ENCODE data around the gene SCUBE1. TPM values are rescaled to one million over a fixed set of nuclear protein-coding genes. Genes with fewer than 3 reads are reported as not detected.

The SCUBE1 gene
- total and polyA plus RNA-seq, 2 donors (not counting 3 experiments of a cell fraction or from before 2014, with no cell fraction given): 0.07 TPM; not detected in 1

GRCh38 chr22:43391306-43391705 is 48.1 kb upstream of the SCUBE1 start:
- Histone ChIP-seq H3K27me3 (ENCODE audit: control insufficient read depth in 2 of 2, insufficient read depth in 2 of 2, low read length in 2 of 2) (peaks cover 0 to 6% of the 10 kb centered on the region in 2 experiments), H3K4me1 (ENCODE audit: control insufficient read depth, extremely low read depth, insufficient read depth, low read length) (no peaks in the 10 kb centered on the region), H3K4me3 (replicated peaks in 1 of 3; ENCODE audit: insufficient read depth in 1 of 3, low read depth in 1 of 3, low read length in 3 of 3) (no peak overlapping the region), H3K4me2 (ENCODE audit: insufficient read depth, low read length) (no peak overlapping the region), H4K20me1 (replicated peaks; ENCODE audit: control insufficient read depth, extremely low read depth, insufficient read depth, low read length) (no peaks in the 10 kb centered on the region), H3K27ac (ENCODE audit: insufficient read depth, low read depth, low read length) (no peak overlapping the region), H3K9me3 (replicated peaks; ENCODE audit: control insufficient read depth, insufficient read depth, low read length) (no peaks in the 10 kb centered on the region), H3K36me3 (ENCODE audit: control insufficient read depth in 2 of 2, extremely low read depth in 1 of 2, insufficient read depth in 2 of 2, low read length in 2 of 2) (no peaks in the 10 kb centered on the region), H3K79me2 (ENCODE audit: control insufficient read depth, insufficient read depth, low read length) (no peaks in the 10 kb centered on the region), H2AFZ (ENCODE audit: low read depth, low read length) (no peak overlapping the region), H3K9me1 (replicated peaks; ENCODE audit: control insufficient read depth, extremely low read depth, insufficient read depth, low read length) (no peaks in the 10 kb centered on the region), H3K9ac (replicated peaks; ENCODE audit: extremely low read depth, insufficient read depth, low read length) (no peak overlapping the region)
- TF ChIP-seq MYC (IDR thresholded peaks at IDR 0.05; ENCODE audit: low read depth, low read length) (no peak), FOS (IDR thresholded peaks at IDR 0.05; ENCODE audit: borderline replicate concordance, insufficient read depth, low read length) (no peak), JUN (IDR thresholded peaks at IDR 0.05; ENCODE audit: borderline replicate concordance, insufficient read depth, insufficient read length, low read depth) (no peak), POLR2A (IDR thresholded peaks at IDR 0.05; ENCODE audit: low read depth, low read length) (no peak), CTCF (IDR thresholded peaks at IDR 0.05; ENCODE audit: extremely low read depth in 1 of 2, insufficient read depth in 1 of 2, low read depth in 1 of 2, low read length in 2 of 2) (no peak), EZH2 (IDR thresholded peaks at IDR 0.05; ENCODE audit: borderline replicate concordance, low read depth, low read length, severe bottlenecking) (no peak), POLR2AphosphoS5 (IDR thresholded peaks at IDR 0.05; ENCODE audit: insufficient read depth, low read depth, low read length) (no peak), GATA2 (IDR thresholded peaks at IDR 0.05; ENCODE audit: insufficient read depth, insufficient read length, low read depth, low read length) (no peak)
- TF ChIP-seq, protein P1, sequence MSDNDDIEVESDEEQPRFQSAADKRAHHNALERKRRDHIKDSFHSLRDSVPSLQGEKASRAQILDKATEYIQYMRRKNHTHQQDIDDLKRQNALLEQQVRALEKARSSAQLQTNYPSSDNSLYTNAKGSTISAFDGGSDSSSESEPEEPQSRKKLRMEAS (IDR thresholded peaks at IDR 0.05; ENCODE audit: insufficient read depth, insufficient read length): no peak
- no peak for FAIRE-seq
- intact Hi-C loops (cut with micrococcal nuclease) (no loop called here), dilution Hi-C loops (cut with MboI; ENCODE audit: extremely low pct_ligation_motif_present, low sequenced_read_pairs) (no loop called here)
- ChIA-PET CTCF (no interaction called here), POLR2A (no interaction called here)
- no TSS peak for BruUV-seq (replicated peaks)
- no peak for DNase-seq (ENCODE audit: low read depth, low spot score)

Data from endothelial cell of umbilical vein (primary cell).